CD14-positive monocyte (primary cell): ENCODE results near the gene PLEKHH3. TPM values are rescaled to one million over a fixed set of nuclear protein-coding genes. Genes with fewer than 3 reads are reported as not detected.

ENCODE experiments used
- DNase-seq, 3 donors: peaks; one replicate each; pipeline ENCODE4 v3.0.0-alpha.2; 2011 to 2022
- H2AFZ ChIP-seq: 2 replicates; pipeline ENCODE4 v1.6.0; 2012; ENCODE audit warnings: mild to moderate bottlenecking, low read depth, low read length, inconsistent platforms; ENCODE audit not compliant: insufficient read depth, poor library complexity, severe bottlenecking
- H3K27ac ChIP-seq, 2 donors: 1 replicate in 1 of 2; 2 replicates in 1 of 2; pipeline ENCODE4 v1.5.1; 2012 to 2013; ENCODE audit warnings: low read length in 2 of 2, control low read depth in 1 of 2, inconsistent platforms in 1 of 2, low read depth in 1 of 2, mild to moderate bottlenecking in 1 of 2
- H3K27me3 ChIP-seq, 2 donors: one replicate each; pipeline versions ENCODE4 v1.6.0 to v1.6.1; 2011 to 2013; ENCODE audit warnings: low read length in 2 of 2; ENCODE audit not compliant: control insufficient read depth in 2 of 2, insufficient read depth in 2 of 2
- H3K36me3 ChIP-seq, 2 donors: replicated peaks in 1 of 2; 1 replicate in 1 of 2; 2 replicates in 1 of 2; pipeline versions ENCODE4 v1.5.1 to v1.6.1; 2012 to 2013; ENCODE audit warnings: low read length in 2 of 2, control low read depth in 1 of 2, inconsistent platforms in 1 of 2, mild to moderate bottlenecking in 1 of 2; ENCODE audit not compliant: insufficient read depth in 2 of 2, control insufficient read depth in 1 of 2
- H3K4me1 ChIP-seq, 2 donors: 1 replicate in 1 of 2; 2 replicates in 1 of 2; pipeline versions ENCODE4 v1.5.1 to v1.6.1; 2012 to 2013; ENCODE audit warnings: low read length in 2 of 2, control low read depth in 1 of 2, inconsistent platforms in 1 of 2, mild to moderate bottlenecking in 1 of 2, moderate library complexity in 1 of 2; ENCODE audit not compliant: insufficient read depth in 2 of 2, control insufficient read depth in 1 of 2
- H3K4me2 ChIP-seq: replicated peaks from 2 replicates; pipeline ENCODE3; 2012; ENCODE audit warnings: low read length, moderate library complexity, mild to moderate bottlenecking; ENCODE audit not compliant: poor library complexity, severe bottlenecking; ENCODE audit errors: extremely low read depth
- H3K4me3 ChIP-seq, 3 experiments: fragments of 200-600 bp in 1 of 3; sonication (generic) in 1 of 3; replicated peaks in 1 of 3; 1 replicate in 2 of 3; 2 replicates in 1 of 3; pipeline ENCODE4 v1.5.1; 2011 to 2013; ENCODE audit warnings: low read length in 3 of 3, mild to moderate bottlenecking in 3 of 3, control low read depth in 2 of 3, low read depth in 2 of 3, inconsistent platforms in 1 of 3, moderate library complexity in 1 of 3
- H3K79me2 ChIP-seq: 2 replicates; pipeline ENCODE4 v1.6.0; 2012; ENCODE audit warnings: mild to moderate bottlenecking, control low read depth, inconsistent platforms, low read length, moderate library complexity; ENCODE audit not compliant: insufficient read depth
- H3K9ac ChIP-seq: 2 replicates; pipeline ENCODE4 v1.6.0; 2017; ENCODE audit warnings: low read length, mild to moderate bottlenecking; ENCODE audit not compliant: insufficient read depth, poor library complexity, severe bottlenecking
- H3K9me3 ChIP-seq, 2 donors: replicated peaks in 1 of 2; 1 replicate in 1 of 2; 2 replicates in 1 of 2; pipeline versions ENCODE4 v1.5.1 to v1.6.1; 2012 to 2013; ENCODE audit warnings: low read length in 2 of 2, control low read depth in 1 of 2; ENCODE audit not compliant: control insufficient read depth in 1 of 2, insufficient read depth in 1 of 2
- H4K20me1 ChIP-seq: 2 replicates; pipeline ENCODE4 v1.6.0; 2012; ENCODE audit warnings: mild to moderate bottlenecking, low read length, control low read depth, moderate library complexity; ENCODE audit not compliant: insufficient read depth
- H3K27ac Mint-ChIP-seq, 7 donors: one replicate each; pipeline ENCODE4 v1.8.0; 2020; ENCODE audit warnings: mild to moderate bottlenecking in 7 of 7, mixed read lengths in 7 of 7, moderate library complexity in 6 of 7, inconsistent platforms in 2 of 7
- H3K27me3 Mint-ChIP-seq, 3 donors: one replicate each; pipeline ENCODE4 v1.8.0; 2021 to 2022; ENCODE audit warnings: low read depth in 3 of 3, mild to moderate bottlenecking in 3 of 3, mixed read lengths in 3 of 3, moderate library complexity in 3 of 3, inconsistent platforms in 1 of 3
- H3K36me3 Mint-ChIP-seq, 2 donors: one replicate each; pipeline ENCODE4 v1.8.0; 2020; ENCODE audit warnings: mixed read lengths in 2 of 2, inconsistent platforms in 1 of 2, mild to moderate bottlenecking in 1 of 2
- H3K4me1 Mint-ChIP-seq: one replicate; pipeline ENCODE4 v1.8.0; 2020; ENCODE audit warnings: mild to moderate bottlenecking, mixed read lengths
- H3K4me3 Mint-ChIP-seq, 2 donors: one replicate each; pipeline ENCODE4 v1.8.0; 2020; ENCODE audit warnings: mild to moderate bottlenecking in 2 of 2, mixed read lengths in 2 of 2, moderate library complexity in 1 of 2
- H3K9me3 Mint-ChIP-seq, 7 donors: one replicate each; pipeline ENCODE4 v1.8.0; 2020 to 2022; ENCODE audit warnings: mixed read lengths in 7 of 7, mild to moderate bottlenecking in 6 of 7, moderate library complexity in 6 of 7, inconsistent platforms in 2 of 7
- WGBS: methylation state at CpG from one replicate; pipeline ENCODE4 v1.1.5; 2013; ENCODE audit warnings: missing lambda C conversion rate; ENCODE audit not compliant: insufficient coverage; 5-methylcytosine and 5-hydroxymethylcytosine counted together
- intact Hi-C, 2 donors: fragments of 100-400 bp; cut with micrococcal nuclease; formaldehyde crosslinking; loops; one replicate each; pipeline versions ENCODE4 v1.15.0 to v1.15.1; 2023
- polyA plus RNA-seq, 3 donors: library from polyadenylated mRNA; depleted of rRNA in 1 of 3; unstranded in 2 of 3; stranded (reverse) in 1 of 3; fragments of 300-500 nt in 2 of 3; fragments of >200 nt in 1 of 3; fragmentation: Illumina TruSeq in 2 of 3; gene quantifications; 1 replicate in 2 of 3; 2 replicates in 1 of 3; pipeline ENCODE4 v1.2.3, GENCODE V29; 2012 to 2021
- TF ChIP-seq, protein P1 (sequence below): fragments of 200-600 bp; IDR thresholded peaks from one replicate; pipeline ENCODE4 v1.8.0; 2022; ENCODE audit warnings: antibody characterized with exemption, mild to moderate bottlenecking

Gene PLEKHH3
- polyA plus RNA-seq, 3 donors, result 0.38 to 0.43 (median 0.41) TPM

DNA sequence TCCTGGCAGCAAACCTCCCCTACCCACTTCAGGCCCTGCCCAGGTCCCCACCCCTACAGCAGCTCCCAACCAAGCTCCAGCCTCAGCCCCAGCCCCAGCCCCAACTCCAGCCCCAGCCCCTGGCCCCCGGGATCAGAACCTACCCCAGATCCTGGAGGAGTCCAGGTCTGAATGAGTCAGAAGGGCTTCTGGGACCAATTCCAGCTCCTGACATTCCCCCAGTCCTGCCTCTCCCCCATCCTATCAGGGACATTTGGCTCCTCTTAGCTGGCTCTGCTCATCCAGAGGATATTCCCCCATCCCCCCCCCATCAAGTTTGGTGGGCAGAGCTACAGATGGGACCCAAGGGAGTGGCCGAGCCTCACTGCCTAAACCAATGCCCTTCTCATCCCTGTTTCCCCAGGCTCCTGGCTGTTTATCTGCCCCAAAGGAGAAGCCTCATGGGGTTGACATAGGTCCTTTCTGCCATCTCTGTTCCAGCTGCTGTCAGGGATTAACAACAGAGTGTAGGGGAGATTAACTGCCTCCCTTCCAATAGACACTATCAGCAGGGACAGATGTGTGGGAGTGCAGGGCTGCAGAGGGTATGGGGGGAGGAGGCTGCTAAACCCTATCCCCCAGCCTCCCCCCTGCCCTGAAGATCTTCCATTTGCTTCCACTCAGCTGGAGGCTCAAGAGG, 22.1 kb upstream of the PLEKHH3 start:
- no peak overlapping the region for H3K4me3 ChIP-seq
- H3K36me3 ChIP-seq, result peaks cover 37 to 55% of the 10 kb centered on the region in 2 donors
- no peaks in the 10 kb centered on the region for H3K9me3 Mint-ChIP-seq
- no peak overlapping the region for H3K4me2 ChIP-seq
- no peak overlapping the region for H3K4me3 Mint-ChIP-seq
- DNase-seq, result no peak
- H3K27me3 ChIP-seq, result no peaks in the 10 kb centered on the region
- no peak overlapping the region for H3K27ac ChIP-seq
- H3K27me3 Mint-ChIP-seq, result peaks cover 0 to 2% (median 0%) of the 10 kb centered on the region in 3 donors
- no peaks in the 10 kb centered on the region for H4K20me1 ChIP-seq
- no peaks in the 10 kb centered on the region for H3K4me1 ChIP-seq
- intact Hi-C loops, result no loop called here
- peaks cover 47 to 64% of the 10 kb centered on the region in 2 donors for H3K36me3 Mint-ChIP-seq
- TF ChIP-seq, protein P1, sequence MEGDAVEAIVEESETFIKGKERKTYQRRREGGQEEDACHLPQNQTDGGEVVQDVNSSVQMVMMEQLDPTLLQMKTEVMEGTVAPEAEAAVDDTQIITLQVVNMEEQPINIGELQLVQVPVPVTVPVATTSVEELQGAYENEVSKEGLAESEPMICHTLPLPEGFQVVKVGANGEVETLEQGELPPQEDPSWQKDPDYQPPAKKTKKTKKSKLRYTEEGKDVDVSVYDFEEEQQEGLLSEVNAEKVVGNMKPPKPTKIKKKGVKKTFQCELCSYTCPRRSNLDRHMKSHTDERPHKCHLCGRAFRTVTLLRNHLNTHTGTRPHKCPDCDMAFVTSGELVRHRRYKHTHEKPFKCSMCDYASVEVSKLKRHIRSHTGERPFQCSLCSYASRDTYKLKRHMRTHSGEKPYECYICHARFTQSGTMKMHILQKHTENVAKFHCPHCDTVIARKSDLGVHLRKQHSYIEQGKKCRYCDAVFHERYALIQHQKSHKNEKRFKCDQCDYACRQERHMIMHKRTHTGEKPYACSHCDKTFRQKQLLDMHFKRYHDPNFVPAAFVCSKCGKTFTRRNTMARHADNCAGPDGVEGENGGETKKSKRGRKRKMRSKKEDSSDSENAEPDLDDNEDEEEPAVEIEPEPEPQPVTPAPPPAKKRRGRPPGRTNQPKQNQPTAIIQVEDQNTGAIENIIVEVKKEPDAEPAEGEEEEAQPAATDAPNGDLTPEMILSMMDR, result no peak
- H3K27ac Mint-ChIP-seq, result no peak overlapping the region
- WGBS, result no CpG with 5 or more reads among the region's 2 CpGs
- H2AFZ ChIP-seq, result no peak overlapping the region
- H3K9ac ChIP-seq, result no peak overlapping the region
- H3K79me2 ChIP-seq, result no peaks in the 10 kb centered on the region
- no peaks in the 10 kb centered on the region for H3K9me3 ChIP-seq
- H3K4me1 Mint-ChIP-seq, result no peaks in the 10 kb centered on the region

- Mint-ChIP-seq H3K9me3 (no peaks in the 10 kb centered on the region), H3K36me3 (peaks cover 34 to 48% of the 10 kb centered on the region in 2 donors)
Observed at GRCh38 chr17:42697108-42697811, 20.5 kb upstream of the PLEKHH3 start.

More at GRCh38 chr17:42697108-42697811, 20.5 kb upstream of the PLEKHH3 start:
- intact Hi-C loops, result no loop called here
- no peak overlapping the region for H3K4me3 Mint-ChIP-seq
- H3K27ac Mint-ChIP-seq, result no peak overlapping the region
- H3K27me3 ChIP-seq, result no peaks in the 10 kb centered on the region
- peaks cover 0 to 5% (median 0%) of the 10 kb centered on the region in 3 donors for H3K27me3 Mint-ChIP-seq
- no peak overlapping the region for H3K9ac ChIP-seq
- H3K36me3 ChIP-seq, result peaks cover 23 to 39% of the 10 kb centered on the region in 2 donors
- no peak overlapping the region for H3K27ac ChIP-seq
- no peaks in the 10 kb centered on the region for H3K4me1 Mint-ChIP-seq
- H3K4me1 ChIP-seq, result no peaks in the 10 kb centered on the region
- H3K4me2 ChIP-seq, result no peak overlapping the region
- no peak overlapping the region for H2AFZ ChIP-seq
- DNase-seq, result no peak
- no peak overlapping the region for H3K4me3 ChIP-seq
- no peaks in the 10 kb centered on the region for H3K79me2 ChIP-seq
- TF ChIP-seq, protein P1, result no peak
- no peaks in the 10 kb centered on the region for H3K9me3 ChIP-seq
- 99% methylated on average over 14 of the region's 19 CpGs for WGBS
- no peaks in the 10 kb centered on the region for H4K20me1 ChIP-seq
